ENCODE results near the gene KCNK3. TPM values are rescaled to one million over a fixed set of nuclear protein-coding genes. Genes with fewer than 3 reads are reported as not detected.
A peak's percentile ranks its signal among the peaks of the same experiment; 100 is the strongest.
"Not testable (repeated sequence)": the region's sequence is repeated elsewhere in the genome, so short reads cannot be mapped to it uniquely, and the experiment has no call there.

KCNK3 gene
- total RNA-seq, 1 experiment from 2014 or later: 0.05 TPM

DNA sequence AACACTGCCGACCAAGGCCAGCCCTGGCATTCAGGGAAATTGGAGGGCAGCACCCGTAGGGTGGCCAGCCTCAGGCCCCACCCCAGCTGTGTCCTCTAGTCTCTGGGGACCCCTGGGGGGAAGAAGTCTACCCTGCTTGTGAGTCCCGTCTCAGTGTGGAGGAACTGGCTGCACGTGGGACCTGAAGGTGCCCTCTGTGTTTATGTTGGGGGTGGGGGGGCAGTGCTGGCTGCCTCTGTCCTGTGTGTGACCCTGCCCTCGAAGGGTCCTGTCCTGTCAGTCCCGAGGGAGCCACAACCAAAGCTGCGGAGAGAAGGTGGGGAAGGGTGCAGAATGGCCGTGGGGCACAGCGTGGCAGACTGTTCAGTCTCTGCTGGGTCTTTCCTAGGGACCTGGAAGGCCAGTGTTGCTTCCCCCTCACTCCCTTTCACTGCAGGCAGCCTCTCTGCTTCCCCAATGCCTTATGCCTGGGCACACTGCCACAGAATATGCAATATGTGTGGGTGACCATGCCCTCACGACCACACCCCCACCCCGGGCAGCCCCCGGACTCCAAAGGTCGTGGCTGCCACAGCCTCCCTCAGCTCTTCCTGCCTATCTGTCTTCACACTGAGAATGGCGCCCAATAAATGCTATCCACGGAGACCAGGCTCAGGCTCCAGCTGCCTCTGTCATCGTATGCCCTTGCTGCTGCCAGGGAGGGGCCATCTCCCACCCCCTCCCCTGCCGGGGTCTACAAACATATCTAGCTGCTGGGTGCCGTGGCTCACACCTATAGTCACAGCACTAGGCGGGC, 38.2 kb downstream of the KCNK3 start:
- DNase-seq (ENCODE audit: low spot score): no peak

DNA sequence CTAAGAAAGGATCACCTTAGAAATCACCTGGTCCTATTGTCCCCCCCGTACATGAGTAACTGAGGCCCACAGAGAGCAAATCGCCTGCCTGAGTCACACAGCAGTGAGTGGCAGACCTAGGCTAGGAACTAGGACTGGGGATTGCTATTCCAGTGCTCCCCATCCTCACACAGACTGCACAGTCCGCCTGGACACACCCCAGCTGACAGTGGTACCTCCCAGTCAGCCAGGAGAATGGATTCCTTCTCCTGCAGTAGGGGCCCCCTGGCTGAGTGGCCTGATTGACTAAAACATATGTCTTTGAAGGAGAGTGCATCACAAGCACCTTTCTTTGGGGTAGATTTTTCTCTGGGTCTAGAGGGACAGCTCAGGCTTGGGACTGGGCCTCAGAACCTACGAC, 39.2 kb downstream of the KCNK3 start:
- no peak for DNase-seq (ENCODE audit: low spot score)

DNA sequence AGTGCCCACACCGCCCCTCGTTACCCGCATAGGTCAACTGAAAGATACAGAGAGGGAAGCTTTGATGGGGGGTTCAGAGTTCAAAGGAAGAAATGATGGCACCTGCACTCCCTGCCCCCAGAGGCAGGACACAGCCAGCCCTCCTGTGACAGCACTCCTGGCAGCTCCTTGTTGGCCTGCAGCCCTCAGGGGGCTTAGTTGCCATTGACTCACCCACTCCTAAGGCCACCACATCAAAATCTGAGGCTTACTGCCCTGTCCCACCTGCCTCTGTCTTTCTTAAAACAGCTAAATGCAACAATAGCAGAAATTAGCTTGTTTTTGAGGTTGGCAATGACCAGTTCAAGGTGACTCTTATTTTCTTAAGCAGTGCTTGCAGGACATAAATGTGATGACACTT, 39.9 kb downstream of the KCNK3 start:
- no peak for DNase-seq (ENCODE audit: low spot score)

DNA sequence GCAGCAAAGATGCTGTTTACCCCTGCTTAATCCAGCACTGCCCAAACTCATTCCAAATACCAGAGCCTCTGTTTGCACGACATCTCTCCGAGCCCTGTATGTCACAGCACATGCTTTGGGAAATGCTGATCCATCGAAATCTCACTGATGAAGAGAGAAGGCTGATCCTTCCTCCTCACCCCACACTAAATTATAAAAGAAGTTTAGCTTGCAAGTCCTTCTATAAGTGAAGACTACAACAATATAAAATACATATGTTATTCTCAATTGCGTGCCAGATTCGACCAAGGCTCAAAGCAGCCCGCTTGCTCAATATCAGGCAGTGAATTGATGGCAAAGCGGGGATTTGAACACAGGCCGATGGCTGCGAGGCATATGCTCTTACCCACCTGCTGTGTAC, 40.9 kb downstream of the KCNK3 start:
- DNase-seq (ENCODE audit: low spot score): no peak

DNA sequence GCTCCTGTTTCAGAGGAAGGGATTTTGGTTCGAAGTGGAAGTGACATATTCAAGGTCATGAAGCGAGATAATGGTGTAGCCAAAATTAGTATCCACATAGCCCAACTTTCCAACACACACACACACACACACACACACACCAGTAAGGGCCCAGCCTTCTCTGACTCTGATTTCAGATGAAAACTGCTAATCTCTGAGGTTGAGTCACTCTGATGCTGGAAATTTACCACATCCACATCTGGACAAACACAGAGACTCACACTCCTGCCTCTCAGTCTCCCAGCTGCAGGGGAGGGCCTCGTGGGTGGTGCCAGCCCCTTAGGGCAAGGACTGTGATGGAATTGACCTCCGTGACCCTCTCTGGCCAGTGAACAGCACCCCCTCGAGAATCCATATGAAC, 42.6 kb downstream of the KCNK3 start:
- DNase-seq (ENCODE audit: low spot score): peak; percentile 80

DNA sequence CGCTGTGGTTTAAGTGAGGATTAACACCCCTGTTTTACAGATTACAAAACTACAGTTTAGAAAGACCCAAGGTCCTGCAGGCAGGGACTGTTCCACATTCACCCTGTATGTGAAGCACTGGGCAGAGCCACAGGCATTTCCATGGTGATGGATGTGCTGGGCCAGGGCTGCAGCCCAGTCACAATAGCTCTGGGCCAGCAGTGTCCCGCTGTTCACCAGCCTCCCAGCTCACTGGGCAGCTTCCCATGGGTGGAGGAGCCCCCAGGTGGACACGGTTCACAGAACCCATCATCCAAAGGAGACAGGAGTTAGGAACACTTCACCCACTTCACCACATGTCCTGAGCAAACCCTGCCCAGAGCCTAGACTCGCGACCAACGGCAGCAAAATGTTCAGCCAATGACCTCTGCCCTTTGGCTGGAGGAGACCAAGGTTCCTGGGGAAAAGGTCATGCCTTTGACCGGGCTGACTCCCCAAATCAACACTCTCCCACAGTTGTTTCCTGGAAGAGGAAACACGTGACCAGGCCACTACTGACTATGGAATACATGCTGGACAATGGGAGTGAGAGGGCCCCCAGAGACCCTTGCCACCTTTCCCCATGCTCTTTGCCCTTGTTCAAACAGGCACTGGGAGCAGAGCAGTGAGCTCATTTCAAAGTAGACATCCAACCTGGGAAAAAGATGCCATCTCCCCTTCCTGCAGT, 43.5 kb downstream of the KCNK3 start:
- DNase-seq (ENCODE audit: low spot score): no peak

DNA sequence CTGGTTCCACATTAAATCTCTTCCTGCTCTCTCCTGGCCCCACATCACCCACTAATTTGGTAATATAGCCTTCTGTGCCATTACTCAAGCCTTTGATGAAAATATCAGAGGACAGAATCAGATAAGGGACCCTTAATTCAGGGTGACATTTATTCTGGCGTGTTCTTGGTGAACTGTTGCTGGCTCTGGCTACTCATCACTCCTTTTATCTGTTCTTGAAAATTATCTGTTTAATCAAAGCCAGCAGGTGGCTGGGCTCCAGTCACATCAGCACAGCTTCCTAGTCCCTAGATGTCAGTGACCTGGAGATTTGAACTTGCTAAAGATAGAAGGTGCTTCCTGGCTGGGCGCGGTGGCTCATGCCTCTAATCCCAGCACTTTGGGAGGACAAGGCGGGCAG, 44.7 kb downstream of the KCNK3 start:
- no peak for DNase-seq (ENCODE audit: low spot score)

DNA sequence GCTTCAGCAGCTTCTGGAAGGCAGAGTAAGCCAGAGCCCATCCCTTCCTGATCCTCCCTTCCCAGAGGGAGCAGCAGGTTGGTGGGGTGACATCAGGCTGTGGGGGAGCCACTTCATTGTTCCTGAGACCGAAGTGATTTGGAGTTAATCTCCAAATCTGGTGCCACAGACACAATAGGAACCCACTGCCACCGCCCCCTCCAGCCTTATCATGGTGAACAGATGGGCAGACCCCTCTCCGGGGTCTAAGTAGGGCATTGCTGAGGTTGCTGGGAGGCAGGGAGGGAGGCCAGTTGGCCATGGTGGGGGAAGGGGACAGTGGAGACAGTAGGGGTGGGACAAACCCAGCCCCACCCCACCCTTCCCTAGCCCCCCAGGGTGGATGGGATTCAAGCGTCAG, 46.0 kb downstream of the KCNK3 start:
- DNase-seq (ENCODE audit: low spot score): no peak

DNA sequence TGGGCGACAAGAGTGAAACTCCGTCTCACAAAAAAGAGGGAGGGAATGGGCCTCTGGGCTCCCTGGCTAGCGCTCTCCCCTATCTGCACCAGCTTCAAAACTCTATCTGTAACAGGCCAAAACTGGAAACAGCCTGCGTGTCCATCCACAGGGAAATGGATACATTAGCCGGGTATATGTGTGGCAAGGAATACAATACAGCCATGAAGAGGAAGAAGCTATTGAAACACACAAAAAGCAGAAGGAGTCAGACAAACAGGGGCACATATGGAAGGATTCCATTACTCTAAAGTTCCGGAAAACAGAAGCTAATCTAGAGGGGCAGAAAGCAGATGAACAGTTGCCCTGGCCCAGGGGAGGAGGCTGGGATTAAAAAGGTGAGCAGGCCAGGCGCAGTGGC, 47.0 kb downstream of the KCNK3 start:
- no peak for DNase-seq (ENCODE audit: low spot score)

DNA sequence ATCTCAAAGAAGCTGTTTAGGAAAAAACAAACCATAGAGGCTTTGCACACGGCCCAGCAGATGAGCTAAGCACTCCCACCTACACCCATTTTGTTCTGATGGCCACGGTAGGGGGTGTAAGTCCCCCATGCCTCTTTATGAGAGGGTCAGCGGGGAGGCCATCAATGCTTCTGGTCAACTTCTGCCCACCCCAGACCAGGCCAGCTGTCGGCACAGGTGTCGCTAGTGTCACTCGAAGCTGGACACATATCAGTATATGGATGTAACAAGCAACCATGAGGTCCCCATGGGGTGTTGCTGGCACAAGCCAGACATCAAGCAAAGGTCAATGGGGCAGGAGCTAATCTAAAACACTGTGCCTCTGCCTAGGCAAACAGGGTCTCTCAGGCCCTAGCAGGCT, 47.8 kb downstream of the KCNK3 start:
- no peak for DNase-seq (ENCODE audit: low spot score)

DNA sequence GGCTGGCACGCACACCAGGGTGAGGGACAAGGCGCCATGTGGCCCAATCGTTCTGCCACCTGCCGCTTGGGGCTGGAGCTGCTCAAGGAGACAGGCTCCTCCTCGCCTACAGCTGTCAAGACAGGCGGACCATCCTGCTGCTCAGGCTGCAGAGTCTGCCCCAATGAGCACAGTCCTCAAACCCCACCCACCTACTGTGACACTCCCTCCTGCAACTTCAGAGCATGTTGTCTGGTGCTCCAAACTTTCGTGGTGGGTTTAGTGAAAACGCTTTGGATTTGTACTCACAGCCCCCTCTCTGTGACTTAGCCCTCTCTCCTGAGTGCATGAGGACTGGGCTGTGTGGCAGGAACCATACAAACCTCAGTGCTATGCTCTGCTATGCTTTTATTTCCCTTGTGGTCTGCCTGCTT, 48.4 kb downstream of the KCNK3 start:
- no peak for DNase-seq (ENCODE audit: low spot score)

DNA sequence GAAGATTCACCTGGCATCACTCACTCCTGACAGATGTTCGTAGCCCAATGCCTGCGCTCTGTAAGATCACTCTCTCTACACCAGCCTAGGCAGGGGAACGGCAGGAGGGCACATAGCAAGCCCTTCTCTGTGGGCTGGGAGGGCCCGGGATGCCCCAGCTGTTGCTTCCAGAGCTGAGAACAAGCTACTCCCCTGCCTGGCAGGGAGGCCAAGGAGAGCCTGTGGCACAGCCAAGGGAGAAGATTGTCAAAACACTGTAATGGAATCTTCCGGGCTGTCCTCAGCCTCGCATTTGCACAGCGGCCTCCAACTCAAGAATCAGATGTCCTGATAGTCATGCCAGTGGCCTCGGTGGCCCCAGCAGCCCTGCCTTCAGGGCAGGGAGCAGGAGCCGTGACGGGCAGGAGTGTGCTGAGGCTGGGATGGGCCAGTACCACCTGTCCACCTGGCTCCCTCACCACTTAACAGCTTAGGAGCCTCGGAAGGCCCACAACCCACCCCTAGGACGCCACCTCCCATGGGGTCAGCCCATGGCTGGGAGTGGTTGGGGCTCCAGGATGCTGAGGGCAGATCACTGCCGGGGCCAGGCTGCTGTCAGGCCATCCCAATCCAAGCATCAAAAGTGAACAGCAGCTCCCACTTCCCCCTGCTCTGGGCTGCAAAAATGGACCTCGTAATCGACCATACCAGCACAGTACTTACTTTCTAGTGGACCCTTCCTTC, 49.7 kb downstream of the KCNK3 start:
- no peak for DNase-seq (ENCODE audit: low spot score)

DNA sequence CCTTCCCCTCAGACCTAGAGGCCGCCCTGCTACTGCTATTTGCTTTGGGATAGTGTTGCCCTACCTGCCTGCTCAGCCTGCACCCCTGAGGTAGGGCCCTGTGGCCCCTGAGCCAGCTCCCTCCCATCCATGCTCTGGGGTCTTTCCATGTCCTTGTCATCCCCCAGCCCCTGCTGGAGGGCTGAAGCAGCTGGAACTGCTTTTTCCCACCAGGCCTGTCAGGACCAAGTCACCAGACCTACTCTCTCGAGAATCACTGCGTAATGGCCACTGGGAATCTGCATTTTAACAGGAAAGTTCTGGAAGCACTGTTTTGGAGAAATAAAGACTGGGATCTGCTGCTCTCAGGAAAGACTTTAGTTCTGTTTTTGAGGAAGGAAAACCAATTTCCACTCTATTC, 51.3 kb downstream of the KCNK3 start:
- no peak for DNase-seq (ENCODE audit: low spot score)

DNA sequence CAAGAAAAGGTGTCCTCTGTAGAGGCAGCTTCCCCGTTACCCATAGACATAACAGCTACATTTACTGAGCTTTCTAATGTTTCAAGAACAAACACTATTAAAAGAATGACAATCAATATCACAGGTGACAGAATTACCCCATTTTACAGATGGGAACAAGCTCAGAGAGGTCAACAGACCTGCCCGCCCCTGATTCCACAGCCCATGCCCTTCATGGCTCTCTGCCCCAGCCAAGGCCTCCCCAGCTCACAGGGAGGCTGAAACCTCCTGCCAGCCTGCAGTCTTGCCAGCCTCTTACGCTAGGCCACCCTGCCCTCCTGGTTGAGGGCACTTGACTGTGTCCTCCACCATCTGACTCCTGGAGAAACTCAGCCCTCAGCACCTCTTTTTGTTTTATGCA, 52.4 kb downstream of the KCNK3 start:
- DNase-seq (ENCODE audit: low spot score): no peak

DNA sequence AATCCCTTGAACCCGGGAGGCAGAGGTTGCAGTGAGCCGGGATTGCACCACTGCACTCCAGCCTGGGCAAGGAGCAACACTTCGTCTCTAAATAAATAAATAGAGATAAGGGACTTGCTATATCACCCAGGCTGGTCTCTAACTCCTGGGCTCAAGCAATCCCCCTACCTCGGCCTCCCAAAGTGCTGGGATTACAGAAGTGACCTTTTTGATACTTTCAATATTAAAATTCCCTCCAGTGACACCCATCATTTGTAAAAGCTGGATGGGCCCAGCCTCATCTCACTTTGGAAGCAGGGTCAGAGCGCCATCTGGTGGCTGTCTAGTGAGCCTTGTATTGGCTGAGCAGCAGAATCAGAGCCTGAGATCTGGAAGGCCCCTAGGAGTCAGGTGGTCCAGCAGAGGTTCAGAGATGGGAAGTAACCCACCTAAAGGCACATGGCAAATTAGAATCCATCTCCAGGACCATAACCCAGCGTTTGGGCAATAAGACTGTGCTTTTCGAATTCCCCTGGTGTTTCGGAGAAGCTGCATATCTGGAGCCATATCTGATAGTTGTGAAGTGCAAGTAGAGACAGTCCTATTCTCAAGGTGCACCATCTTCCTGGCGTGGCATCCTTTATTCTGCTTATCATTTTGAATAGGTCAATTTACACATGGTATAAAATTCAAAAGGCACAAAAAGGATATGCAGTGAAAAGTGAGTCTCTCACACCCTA, 53.2 kb downstream of the KCNK3 start:
- peak; percentile 78 for DNase-seq (ENCODE audit: low spot score)

DNA sequence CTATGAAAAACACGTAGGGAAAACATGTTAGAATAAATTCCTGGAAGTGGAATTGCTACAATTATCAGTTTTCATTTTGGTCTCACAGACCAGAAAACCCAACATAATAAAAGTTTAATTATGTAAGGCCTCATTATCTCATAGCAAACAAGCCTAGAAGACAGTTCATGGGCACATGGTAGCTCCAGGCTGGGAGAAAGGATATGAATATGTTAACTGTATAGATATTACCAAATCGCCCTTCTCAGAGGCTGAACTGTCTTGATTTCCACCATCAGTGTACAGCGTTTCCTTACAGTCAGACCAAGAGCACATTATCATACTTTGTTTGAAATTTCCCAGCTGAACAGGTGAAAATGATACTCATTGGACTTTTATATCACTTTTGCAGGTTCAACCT, 54.4 kb downstream of the KCNK3 start:
- no peak for DNase-seq (ENCODE audit: low spot score)

DNA sequence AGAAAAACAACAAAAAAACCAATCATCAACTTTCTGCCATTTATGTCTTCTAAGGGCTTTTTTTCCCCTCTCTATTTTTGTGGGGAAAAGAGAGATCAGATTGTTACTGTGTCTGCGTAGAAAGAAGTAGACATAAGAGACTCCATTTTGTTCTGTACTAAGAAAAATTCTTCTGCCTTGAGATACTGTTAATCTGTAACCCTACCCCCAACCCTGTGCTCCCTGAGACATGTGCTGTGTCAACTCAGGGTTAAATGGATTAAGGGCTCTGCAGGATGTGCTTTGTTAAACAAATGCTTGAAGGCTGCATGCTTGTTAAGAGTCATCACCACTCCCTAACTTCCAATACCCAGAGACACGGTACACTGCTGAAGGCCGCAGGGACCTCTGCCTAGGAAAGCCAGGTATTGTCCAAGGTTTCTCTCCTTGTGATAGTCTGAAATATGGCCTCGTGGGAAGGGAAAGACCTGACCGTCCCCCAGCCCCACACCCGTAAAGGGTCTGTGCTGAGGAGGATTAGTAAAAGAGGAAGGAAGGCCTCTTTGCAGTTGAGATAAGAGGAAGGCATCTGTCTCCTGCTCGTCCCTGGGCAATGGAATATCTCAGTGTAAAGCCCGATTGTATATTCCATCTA, 57.4 kb downstream of the KCNK3 start:
- not testable (repeated sequence) for DNase-seq (ENCODE audit: low spot score)

DNA sequence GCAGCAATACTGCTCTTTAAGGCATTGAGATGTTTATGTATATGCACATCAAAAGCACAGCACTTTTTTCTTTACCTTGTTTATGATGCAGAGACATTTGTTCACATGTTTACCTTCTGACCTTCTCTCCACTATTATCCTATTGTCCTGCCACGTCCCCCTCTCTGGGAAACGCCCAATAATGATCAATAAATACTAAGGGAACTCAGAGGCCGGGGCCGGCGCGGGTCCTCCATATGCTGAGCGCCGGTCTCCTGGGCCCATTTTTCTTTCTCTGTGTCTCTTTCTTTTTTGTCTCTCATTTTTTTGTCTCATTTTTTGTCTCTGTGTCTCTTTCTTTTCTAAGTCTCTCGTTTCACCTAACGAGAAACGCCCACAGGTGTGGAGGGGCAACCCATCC, 57.9 kb downstream of the KCNK3 start:
- DNase-seq (ENCODE audit: low spot score): not testable (repeated sequence)

DNA sequence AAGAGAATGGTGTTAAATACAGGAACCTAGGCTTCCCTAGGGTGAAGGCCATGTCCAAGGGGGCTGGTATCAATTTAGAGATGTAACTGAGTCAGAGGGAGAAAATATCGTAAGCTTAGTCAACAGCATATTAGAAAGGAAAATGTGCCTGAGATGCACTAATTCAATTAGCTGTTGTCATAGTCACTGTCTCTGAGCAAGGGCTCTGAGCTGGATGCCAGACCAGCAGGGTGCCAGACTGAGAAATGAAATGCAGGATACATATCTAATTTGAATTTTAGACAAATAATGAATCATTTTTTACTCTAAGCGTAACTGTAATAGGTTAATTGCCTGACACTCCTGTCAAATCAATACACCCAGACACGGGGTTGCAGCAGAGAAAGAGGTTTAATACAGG, 60.1 kb downstream of the KCNK3 start:
- DNase-seq (ENCODE audit: low spot score): no peak

DNA sequence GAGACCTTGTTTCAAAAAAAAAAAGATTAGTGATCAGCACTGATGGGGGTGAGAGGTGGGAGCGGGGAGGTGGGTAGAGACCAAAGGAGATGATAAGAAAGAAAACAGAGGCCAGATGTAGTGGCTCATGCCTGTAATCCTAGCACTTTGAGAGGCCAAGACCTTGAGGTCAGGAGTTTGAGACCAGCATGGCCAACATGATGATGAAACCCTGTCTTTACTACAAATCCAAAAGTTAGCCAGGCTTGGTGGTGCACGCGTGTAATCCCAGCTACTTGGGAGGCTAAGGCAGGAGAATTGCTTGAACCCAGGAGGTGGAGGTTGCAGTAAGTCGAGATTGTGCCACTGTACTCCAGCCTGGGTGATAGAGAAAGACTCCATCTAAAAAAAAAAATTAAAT, 62.0 kb downstream of the KCNK3 start:
- DNase-seq (ENCODE audit: low spot score): no peak

DNA sequence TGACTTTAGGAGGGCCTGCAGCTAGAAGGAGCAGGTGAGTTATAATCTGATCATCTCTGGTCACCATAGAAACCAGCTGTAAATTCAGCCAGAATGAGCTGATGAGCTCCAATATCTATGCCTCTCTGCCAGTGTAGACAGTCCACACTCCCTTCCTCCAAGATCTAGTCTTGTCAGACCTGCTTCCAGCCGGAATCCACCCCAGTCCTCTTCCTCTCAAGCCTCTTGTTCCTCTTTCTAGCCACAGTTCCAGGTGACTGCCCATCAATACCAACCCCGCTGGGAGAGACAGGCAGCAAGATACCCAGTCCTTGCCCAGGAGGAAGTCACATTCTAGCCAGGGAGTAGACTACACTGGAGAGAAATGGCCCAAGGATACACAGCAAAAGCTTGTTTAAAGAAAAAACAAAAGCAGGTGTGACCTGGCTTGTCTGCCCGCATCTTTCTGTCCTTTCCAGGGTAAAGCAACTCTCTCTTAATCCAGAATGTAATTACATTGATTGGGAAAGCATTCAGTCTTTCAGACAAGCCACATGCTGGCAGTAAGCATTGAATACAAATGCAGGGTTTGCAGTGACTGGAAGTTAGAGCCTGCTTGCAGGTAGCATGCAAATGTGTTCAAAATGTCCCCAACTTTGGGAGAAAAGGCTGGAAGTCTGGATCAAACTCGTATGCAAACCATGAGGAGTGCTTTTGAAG, 62.6 kb downstream of the KCNK3 start:
- DNase-seq (ENCODE audit: low spot score): no peak

Measured in A172 (cell line).